Common myeloid progenitor, CD34-positive (primary cell): ENCODE data around the gene SOCS4.
"Not testable (repeated sequence)": the region's sequence is repeated elsewhere in the genome, so short reads cannot be mapped to it uniquely, and the experiment has no call there.

Experiments used
- CTCF ChIA-PET: fragments of 350-600 bp; sonication (Branson Sonifier 250); formaldehyde crosslinking; loops from one replicate; lab custom pipeline; 2021; ENCODE audit warnings: antibody characterized with exemption; lab: Charles Lee
- POLR2A ChIA-PET: fragments of 350-600 bp; sonication (Branson Sonifier 250); formaldehyde crosslinking; loops from one replicate; lab custom pipeline; 2021; ENCODE audit warnings: antibody characterized with exemption; lab: Charles Lee
- DNase-seq, 3 donors: peaks; one replicate each; pipeline versions ENCODE4 v3.0.0 to v3.0.0-alpha.2; 2013
- H3K27ac ChIP-seq, 2 experiments: 1 replicate in 1 of 2; 2 replicates in 1 of 2; pipeline ENCODE4 v1.7.0; 2013; ENCODE audit warnings: inconsistent platforms in 2 of 2, low read length in 2 of 2, mild to moderate bottlenecking in 2 of 2, low read depth in 1 of 2, moderate library complexity in 1 of 2; ENCODE audit not compliant: severe bottlenecking in 2 of 2, insufficient read depth in 1 of 2, poor library complexity in 1 of 2
- H3K27me3 ChIP-seq, 5 experiments: replicated peaks in 2 of 5; 1 replicate in 3 of 5; 2 replicates in 2 of 5; pipeline versions ENCODE4 v1.6.1 to v1.7.0; 2013; ENCODE audit warnings: low read length in 4 of 5, mild to moderate bottlenecking in 2 of 5, moderate library complexity in 2 of 5, inconsistent platforms in 1 of 5; ENCODE audit not compliant: insufficient read depth in 5 of 5, control insufficient read depth in 4 of 5
- H3K36me3 ChIP-seq, 4 experiments: 1 replicate in 2 of 4; 2 replicates in 2 of 4; pipeline versions ENCODE4 v1.6.1 to v1.7.0; 2013; ENCODE audit warnings: low read length in 3 of 4, control low read depth in 1 of 4, mild to moderate bottlenecking in 1 of 4; ENCODE audit not compliant: control insufficient read depth in 4 of 4, insufficient read depth in 4 of 4
- H3K4me1 ChIP-seq, 4 experiments: 1 replicate in 3 of 4; 2 replicates in 1 of 4; pipeline versions ENCODE4 v1.6.1 to v1.7.1; 2013; ENCODE audit warnings: low read length in 3 of 4, mild to moderate bottlenecking in 3 of 4, control low read depth in 1 of 4, inconsistent platforms in 1 of 4, moderate library complexity in 1 of 4; ENCODE audit not compliant: control insufficient read depth in 4 of 4, insufficient read depth in 4 of 4; ENCODE audit errors: control extremely low read depth in 1 of 4
- H3K4me3 ChIP-seq, 7 experiments: 1 replicate in 4 of 7; 2 replicates in 3 of 7; pipeline versions ENCODE4 v1.5.1 to v1.7.0; 2013; ENCODE audit warnings: mild to moderate bottlenecking in 7 of 7, low read length in 6 of 7, moderate library complexity in 6 of 7, inconsistent platforms in 2 of 7, low read depth in 2 of 7, control low read depth in 1 of 7; ENCODE audit not compliant: insufficient read depth in 4 of 7, control insufficient read depth in 1 of 7; ENCODE audit errors: extremely low read depth in 1 of 7
- H3K9me3 ChIP-seq, 5 experiments: 1 replicate in 4 of 5; 2 replicates in 1 of 5; pipeline versions ENCODE4 v1.6.1 to v1.7.1; 2013; ENCODE audit warnings: low read length in 4 of 5, mild to moderate bottlenecking in 2 of 5, inconsistent platforms in 1 of 5, low read depth in 1 of 5, moderate library complexity in 1 of 5; ENCODE audit not compliant: control insufficient read depth in 4 of 5, insufficient read depth in 2 of 5; ENCODE audit errors: control extremely low read depth in 1 of 5
- WGBS: methylation state at CpG from one replicate; pipeline ENCODE4 v1.1.5; 2013; ENCODE audit not compliant: insufficient coverage; 5-methylcytosine and 5-hydroxymethylcytosine counted together

Gene SOCS4

DNA sequence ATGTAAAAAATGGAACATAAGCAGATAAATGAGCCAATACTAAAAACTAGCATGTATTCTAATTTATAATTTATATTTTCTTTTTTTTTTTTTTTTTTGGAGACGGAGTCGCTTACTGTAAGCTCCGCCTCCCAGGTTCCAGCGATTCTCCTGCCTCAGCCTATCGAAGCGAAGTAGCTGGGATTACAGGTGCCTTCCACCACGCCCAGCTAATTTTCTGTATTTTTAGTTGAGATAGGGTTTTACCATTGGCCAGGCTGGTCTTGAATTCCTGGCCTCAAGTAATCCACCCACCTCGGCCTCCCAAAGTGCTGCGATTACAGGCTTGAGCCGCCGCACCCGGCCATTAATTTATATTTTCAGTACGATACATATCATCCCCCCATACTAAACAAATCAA, 27.1 kb downstream of the SOCS4 start:
- POLR2A ChIA-PET: no interaction called here
- CTCF ChIA-PET: interaction anchor here (1.3 kb wide), 1 partner anchor 11 kb away, joined by 3 read pairs; no protein-coding TSS in a partner anchor
- 97% methylated on average over 7 of the region's 13 CpGs for WGBS

GRCh38 chr14:55057919-55058318, 30.9 kb downstream of the SOCS4 start:
- DNase-seq: no peak
- CTCF ChIA-PET: no interaction called here
- WGBS: 100% methylated on average over 1 of the region's 5 CpGs
- no peak overlapping the region for H3K27ac ChIP-seq
- no peaks in the 10 kb centered on the region for H3K9me3 ChIP-seq
- no peak overlapping the region for H3K4me3 ChIP-seq
- H3K4me1 ChIP-seq: peaks cover 2 to 7% (median 4%) of the 10 kb centered on the region in 4 experiments
- peaks cover 10 to 48% (median 23%) of the 10 kb centered on the region in 4 experiments for H3K36me3 ChIP-seq
- H3K27me3 ChIP-seq: no peaks in the 10 kb centered on the region
- POLR2A ChIA-PET: no interaction called here

More for the DNA sequence above, 27.1 kb downstream of the SOCS4 start:
- Histone ChIP-seq H3K27ac (no peak overlapping the region), H3K4me1 (peaks cover 11 to 21% (median 19%) of the 10 kb centered on the region in 4 experiments), H3K9me3 (no peaks in the 10 kb centered on the region), H3K4me3 (no peak overlapping the region), H3K27me3 (no peaks in the 10 kb centered on the region), H3K36me3 (peaks cover 5 to 28% (median 11%) of the 10 kb centered on the region in 4 experiments)
- DNase-seq: no peak

- no peak for DNase-seq
- Histone ChIP-seq H3K9me3 (no peaks in the 10 kb centered on the region), H3K27ac (no peak overlapping the region), H3K4me1 (no peaks in the 10 kb centered on the region), H3K27me3 (no peaks in the 10 kb centered on the region), H3K4me3 (no peak overlapping the region), H3K36me3 (peaks cover 13 to 53% (median 25%) of the 10 kb centered on the region in 4 experiments)
- CTCF ChIA-PET: interaction anchor here (1.1 to 3.0 kb wide), 3 partner anchors 8 to 13 kb away, joined by 4 to 11 read pairs (median 6); partner anchors contain the start of gene MAPK1IP1L
- 100% methylated on average over 4 of the region's 5 CpGs for WGBS
- POLR2A ChIA-PET: no interaction called here
Observed at GRCh38 chr14:55059333-55059732, 32.3 kb downstream of the SOCS4 start.

DNA sequence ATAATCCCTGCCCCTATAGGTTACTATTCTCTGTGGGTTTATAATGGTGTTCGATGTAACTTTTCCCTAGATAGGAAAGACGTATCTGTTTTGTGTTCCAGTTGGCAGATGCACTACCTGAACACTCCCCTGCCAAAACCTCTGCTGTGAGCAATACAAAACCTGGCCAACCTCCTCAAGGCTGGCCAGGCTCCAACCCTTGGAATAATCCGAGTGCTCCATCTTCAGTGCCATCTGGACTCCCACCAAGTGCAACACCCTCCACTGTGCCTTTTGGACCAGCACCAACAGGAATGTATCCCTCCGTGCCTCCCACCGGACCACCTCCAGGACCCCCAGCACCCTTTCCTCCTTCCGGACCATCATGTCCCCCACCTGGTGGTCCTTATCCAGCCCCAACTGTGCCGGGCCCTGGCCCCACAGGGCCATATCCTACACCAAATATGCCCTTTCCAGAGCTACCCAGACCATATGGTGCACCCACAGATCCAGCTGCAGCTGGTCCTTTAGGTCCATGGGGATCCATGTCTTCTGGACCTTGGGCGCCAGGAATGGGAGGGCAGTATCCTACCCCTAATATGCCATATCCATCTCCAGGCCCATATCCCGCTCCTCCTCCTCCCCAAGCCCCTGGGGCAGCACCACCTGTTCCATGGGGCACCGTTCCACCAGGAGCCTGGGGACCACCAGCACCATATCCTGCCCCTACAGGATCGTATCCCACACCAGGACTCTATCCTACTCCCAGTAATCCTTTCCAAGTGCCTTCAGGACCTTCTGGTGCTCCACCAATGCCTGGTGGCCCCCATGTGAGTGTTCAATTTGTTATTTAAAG, 35.7 kb downstream of the SOCS4 start:
- POLR2A ChIA-PET: no interaction called here
- WGBS: 96% methylated on average over 8 of the region's 11 CpGs
- CTCF ChIA-PET: interaction anchor here (1.2 to 1.3 kb wide), 2 partner anchors 10 to 11 kb away, joined by 4 to 6 read pairs; partner anchors contain the start of gene MAPK1IP1L
- Histone ChIP-seq H3K9me3 (no peaks in the 10 kb centered on the region), H3K27ac (no peak overlapping the region), H3K36me3 (peaks cover 17 to 59% (median 33%) of the 10 kb centered on the region in 4 experiments), H3K27me3 (no peaks in the 10 kb centered on the region), H3K4me1 (no peaks in the 10 kb centered on the region), H3K4me3 (no peak overlapping the region)
- DNase-seq: no peak

- POLR2A ChIA-PET, H3K27me3 ChIP-seq, H3K27ac ChIP-seq, DNase-seq, H3K4me3 ChIP-seq, H3K4me1 ChIP-seq, H3K9me3 ChIP-seq: not testable (repeated sequence)
- WGBS: no CpG with 5 or more reads among the region's 2 CpGs
- H3K36me3 ChIP-seq: peaks cover 13 to 48% (median 28%) of the 10 kb centered on the region in 4 experiments
- CTCF ChIA-PET: interaction anchor here (1.0 to 2.5 kb wide), 4 partner anchors 9 to 38 kb away, joined by 3 to 9 read pairs (median 5); partner anchors contain the start of genes MAPK1IP1L, SOCS4 and WDHD1
Observed at GRCh38 chr14:55064896-55065295, 37.9 kb downstream of the SOCS4 start.

- Histone ChIP-seq H3K36me3 (peaks cover 13 to 48% (median 28%) of the 10 kb centered on the region in 4 experiments), H3K27me3 (no peaks in the 10 kb centered on the region), H3K4me1 (no peaks in the 10 kb centered on the region), H3K9me3 (no peaks in the 10 kb centered on the region), H3K27ac (no peak overlapping the region), H3K4me3 (no peak overlapping the region)
- WGBS: no CpG with 5 or more reads among the region's 2 CpGs
- POLR2A ChIA-PET: no interaction called here
- CTCF ChIA-PET: interaction anchor here (1.0 to 2.5 kb wide), 6 partner anchors 10 to 38 kb away, joined by 3 to 9 read pairs (median 4); partner anchors contain the start of genes MAPK1IP1L, SOCS4 and WDHD1
- DNase-seq: no peak
Observed at GRCh38 chr14:55065411-55065810, 38.4 kb downstream of the SOCS4 start.
